ENCODE measurements around the gene ETNK2. TPM values are rescaled to one million over a fixed set of nuclear protein-coding genes. Genes with fewer than 3 reads are reported as not detected.

ETNK2 gene
- total and polyA plus RNA-seq, 2 of the 4 experiments (the other 2 are of a cell fraction): 18.9 to 26.0 TPM

DNA sequence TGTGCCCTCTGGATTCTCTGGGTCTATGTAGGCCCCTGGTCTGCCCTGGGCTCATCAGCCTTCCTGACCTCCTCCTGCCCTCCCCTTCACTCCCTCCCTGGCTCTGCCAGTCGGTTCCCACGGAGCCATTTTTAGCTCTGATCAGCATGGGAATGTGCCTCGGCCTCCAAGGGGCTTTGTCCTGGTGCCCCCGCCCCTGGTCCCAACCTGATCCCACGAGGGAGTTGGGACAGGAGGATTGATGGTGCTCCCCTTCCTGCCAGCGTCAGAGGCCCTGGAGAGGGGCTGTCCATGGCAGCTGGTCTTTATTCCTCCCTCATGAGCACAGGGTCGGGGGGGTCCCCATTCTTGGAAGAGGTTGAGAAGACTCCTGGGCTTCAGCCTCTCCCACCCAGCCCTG, 24.9 kb downstream of the ETNK2 start:
- H2AK9ac ChIP-seq (replicated peaks; ENCODE audit: low read depth, low read length, poor library complexity): peak overlapping the region; percentile 66
- H3K9me1 ChIP-seq (ENCODE audit: insufficient read depth, low read length): peaks cover 12% of the 10 kb centered on the region
- peak overlapping the region; percentile 25; the same call in 1 of the 2 replicates for H3K23ac ChIP-seq (ENCODE audit: low read depth, low read length)
- no peaks in the 10 kb centered on the region for H3K9me3 ChIP-seq (ENCODE audit: control insufficient read depth, insufficient read depth, low read length)
- H3K36me3 ChIP-seq (ENCODE audit: control insufficient read depth, insufficient read depth, low read length): peaks cover 7% of the 10 kb centered on the region
- POLR2A ChIA-PET (ENCODE audit: unreplicated experiment): interaction anchor here (1.0 kb wide), 1 partner anchor 256 kb away, joined by 3 read pairs; no protein-coding TSS in a partner anchor
- no peak overlapping the region for H4K91ac ChIP-seq (ENCODE audit: insufficient read depth, low read depth, low read length)
- no peak overlapping the region; the same call in 1 of the 2 replicates for H4K5ac ChIP-seq (ENCODE audit: low read depth, low read length)
- H2BK15ac ChIP-seq (ENCODE audit: low read depth, low read length): no peak overlapping the region
- peak overlapping the region; percentile 20; the same call in 1 of the 2 replicates for H3K4ac ChIP-seq (ENCODE audit: low read depth, low read length)
- H4K20me1 ChIP-seq (ENCODE audit: insufficient read depth, low read length): no peaks in the 10 kb centered on the region
- H3K4me1 ChIP-seq (ENCODE audit: control insufficient read depth, insufficient read depth, low read length): peaks cover 19% of the 10 kb centered on the region
- intact Hi-C loops (cut with micrococcal nuclease): loop anchor here (1.0 kb wide), 3 partner anchors 54 to 256 kb away; partner anchors contain the start of gene SOX13
- no peak overlapping the region for H3K4me2 ChIP-seq (ENCODE audit: low read depth, low read length)
- no peak for DNase-seq
- ATAC-seq (ENCODE audit: low read depth): no peak
- no peaks in the 10 kb centered on the region for H3K79me1 ChIP-seq (ENCODE audit: low read depth in 1 of 2, low read length in 2 of 2)
- dilution Hi-C loops (cut with HindIII; ENCODE audit: low sequenced_read_pairs, unreplicated experiment): loop anchor here (25.0 kb wide), 1 partner anchor 265 kb away; the partner anchor contains the start of gene SNRPE
- H3K27me3 ChIP-seq (ENCODE audit: control insufficient read depth, insufficient read depth, low read length): no peaks in the 10 kb centered on the region
- H3K14ac ChIP-seq (replicated peaks; ENCODE audit: low read depth, low read length): no peak overlapping the region
- peak overlapping the region; percentile 66 for H2AFZ ChIP-seq (replicated peaks; ENCODE audit: low read length, poor library complexity)
- no TSS peak for BruUV-seq (replicated peaks)
- no peak overlapping the region for H3K56ac ChIP-seq (ENCODE audit: extremely low read depth, insufficient read depth, low read length)
- H4K8ac ChIP-seq (ENCODE audit: low read depth in 2 of 2, low read length in 2 of 2): no peak overlapping the region; a peak in 1 of 4 replicates
- H2BK20ac ChIP-seq (ENCODE audit: low read depth, low read length): no peak overlapping the region
- no peak overlapping the region for H3K4me3 ChIP-seq (ENCODE audit: insufficient read depth, low read depth, low read length)
- H3K27ac ChIP-seq (ENCODE audit: insufficient read depth, low read length): no peak overlapping the region
- no peak overlapping the region for H2BK120ac ChIP-seq (ENCODE audit: low read depth, low read length)
- in situ Hi-C loops (cut with MboI; ENCODE audit: low sequenced_read_pairs): loop anchor here (5.0 kb wide), 1 partner anchor 255 kb away; no protein-coding TSS in a partner anchor
- TF ChIP-seq BHLHE40 (IDR thresholded peaks at IDR 0.05; ENCODE audit: low read depth, low read length): no peak
- no peak for TF ChIP-seq MAFK (IDR thresholded peaks at IDR 0.05; ENCODE audit: low read depth, low read length)
- H3K18ac ChIP-seq (ENCODE audit: low read depth, low read length): no peak overlapping the region
- CTCF ChIA-PET: interaction anchor here (0.6 to 7.8 kb wide), 4 partner anchors 171 to 261 kb away, joined by 3 to 95 read pairs (median 12); no protein-coding TSS in a partner anchor
- 10% methylated on average over 2 of the region's 7 CpGs; no CpG with 5 or more reads in 1 of the 2 experiments for WGBS, 2 experiments (ENCODE audit: extremely low coverage in 2 of 2, insufficient read length in 1 of 2)
- H3K9ac ChIP-seq (ENCODE audit: low read depth, low read length): no peak overlapping the region
- H2BK5ac ChIP-seq (ENCODE audit: low read depth, low read length, poor library complexity, severe bottlenecking): no peak overlapping the region
- H2AK5ac ChIP-seq (ENCODE audit: low read depth, low read length): no peak overlapping the region
